Measurements from ENCODE around the gene METAP1D.

METAP1D gene

GRCh38 chr2:172097557-172098131 is 97.9 kb downstream of the METAP1D start:
- no peak for TF ChIP-seq CTCF (IDR thresholded peaks at IDR 0.05; ENCODE audit: insufficient read depth, low read length, poor library complexity, severe bottlenecking)
- Histone ChIP-seq H3K4me3 (replicated peaks; ENCODE audit: low read depth, low read length) (no peak overlapping the region), H3K27me3 (replicated peaks; ENCODE audit: control insufficient read depth, insufficient read depth, low read length) (no peaks in the 10 kb centered on the region; the same call in none of the 2 replicates), H3K36me3 (ENCODE audit: control insufficient read depth, insufficient read depth, low read length) (no peaks in the 10 kb centered on the region)
- DNase-seq (ENCODE audit: extremely low read depth, insufficient read length) = no peak

- Histone ChIP-seq H3K4me3 (replicated peaks; ENCODE audit: low read depth, low read length) (no peak overlapping the region), H3K27me3 (replicated peaks; ENCODE audit: control insufficient read depth, insufficient read depth, low read length) (no peaks in the 10 kb centered on the region; the same call in none of the 2 replicates), H3K36me3 (ENCODE audit: control insufficient read depth, insufficient read depth, low read length) (no peaks in the 10 kb centered on the region)
- no peak for TF ChIP-seq CTCF (IDR thresholded peaks at IDR 0.05; ENCODE audit: insufficient read depth, low read length, poor library complexity, severe bottlenecking)
- no peak for DNase-seq (ENCODE audit: extremely low read depth, insufficient read length)
Observed at GRCh38 chr2:172098287-172098649, 98.5 kb downstream of the METAP1D start.

- DNase-seq (ENCODE audit: extremely low read depth, insufficient read length) = peak; percentile 64
- H3K4me3 ChIP-seq (replicated peaks; ENCODE audit: low read depth, low read length) = peak overlapping the region; percentile 39
- no peaks in the 10 kb centered on the region; the same call in none of the 2 replicates for H3K27me3 ChIP-seq (replicated peaks; ENCODE audit: control insufficient read depth, insufficient read depth, low read length)
- TF ChIP-seq CTCF (IDR thresholded peaks at IDR 0.05; ENCODE audit: insufficient read depth, low read length, poor library complexity, severe bottlenecking) = no peak
- no peaks in the 10 kb centered on the region for H3K36me3 ChIP-seq (ENCODE audit: control insufficient read depth, insufficient read depth, low read length)
Observed at GRCh38 chr2:172098650-172099471, 99.1 kb downstream of the METAP1D start.

GRCh38 chr2:172099472-172100079 is 99.8 kb downstream of the METAP1D start:
- no peaks in the 10 kb centered on the region; the same call in none of the 2 replicates for H3K27me3 ChIP-seq (replicated peaks; ENCODE audit: control insufficient read depth, insufficient read depth, low read length)
- H3K36me3 ChIP-seq (ENCODE audit: control insufficient read depth, insufficient read depth, low read length) = no peaks in the 10 kb centered on the region
- no peak for TF ChIP-seq CTCF (IDR thresholded peaks at IDR 0.05; ENCODE audit: insufficient read depth, low read length, poor library complexity, severe bottlenecking)
- H3K4me3 ChIP-seq (replicated peaks; ENCODE audit: low read depth, low read length) = no peak overlapping the region; the same call in none of the 2 replicates
- DNase-seq (ENCODE audit: extremely low read depth, insufficient read length) = no peak

GRCh38 chr2:172100080-172100934 is 100.6 kb downstream of the METAP1D start:
- TF ChIP-seq CTCF (IDR thresholded peaks at IDR 0.05; ENCODE audit: insufficient read depth, low read length, poor library complexity, severe bottlenecking) = no peak
- H3K27me3 ChIP-seq (replicated peaks; ENCODE audit: control insufficient read depth, insufficient read depth, low read length) = no peaks in the 10 kb centered on the region; the same call in none of the 2 replicates
- H3K4me3 ChIP-seq (replicated peaks; ENCODE audit: low read depth, low read length) = peak overlapping the region; percentile 34
- H3K36me3 ChIP-seq (ENCODE audit: control insufficient read depth, insufficient read depth, low read length) = no peaks in the 10 kb centered on the region
- no peak for DNase-seq (ENCODE audit: extremely low read depth, insufficient read length)
